Cortex of kidney (tissue), 1 donor: ENCODE data around the gene AVEN.
"Not testable (repeated sequence)": the region's sequence is repeated elsewhere in the genome, so short reads cannot be mapped to it uniquely, and the experiment has no call there.

ENCODE experiments used
- DNase-seq: peaks from one replicate; lab custom pipeline; 2025; lab: John Stamatoyannopoulos, UW

AVEN gene

GRCh38 chr15:34043391-34043790 is 4.4 kb upstream of the AVEN start:
- DNase-seq: no peak

GRCh38 chr15:34039790-34040113 is 748 bp upstream of the AVEN start:
- DNase-seq: no peak

DNA sequence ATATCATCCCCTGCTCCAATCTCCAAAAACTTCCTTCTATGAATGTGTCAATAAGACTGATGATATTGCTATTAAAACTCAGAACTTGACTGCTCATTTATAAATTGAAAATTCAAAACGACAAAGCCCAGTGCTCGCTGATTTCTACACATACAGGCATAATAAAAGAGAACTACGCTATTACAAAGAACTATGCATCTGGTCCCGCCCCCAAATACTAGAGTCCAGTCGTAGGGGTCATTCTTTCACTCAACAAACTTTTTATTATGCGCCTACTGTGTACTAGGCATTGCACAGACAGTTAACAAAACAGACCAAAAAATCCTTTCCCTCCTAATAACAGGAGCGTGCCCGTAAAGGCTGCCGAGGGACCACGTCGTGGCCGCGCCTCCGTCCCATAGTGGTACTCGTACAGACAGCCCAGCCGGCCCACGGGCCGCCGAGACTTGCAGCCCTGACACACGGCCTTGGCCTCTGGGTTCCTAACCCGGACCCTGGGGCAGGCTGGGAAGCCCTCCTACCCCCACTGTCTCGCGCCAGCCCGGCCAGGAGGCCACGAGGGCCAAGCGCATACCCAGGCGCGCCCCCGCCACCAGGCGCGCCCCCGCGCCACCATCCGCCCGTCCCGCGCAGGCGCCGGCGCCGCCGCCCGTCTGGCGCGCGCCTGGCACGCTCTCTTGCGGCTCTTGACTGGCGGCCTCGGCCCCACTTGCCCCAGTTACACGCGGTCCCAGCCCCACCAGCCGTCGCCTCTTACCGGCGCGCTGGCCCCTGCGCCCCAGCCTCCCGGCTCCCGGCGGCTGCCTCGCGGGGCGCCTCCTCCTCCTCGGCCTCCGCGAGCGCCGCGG is 757 bp downstream of the AVEN start:
- DNase-seq: no peak

DNA sequence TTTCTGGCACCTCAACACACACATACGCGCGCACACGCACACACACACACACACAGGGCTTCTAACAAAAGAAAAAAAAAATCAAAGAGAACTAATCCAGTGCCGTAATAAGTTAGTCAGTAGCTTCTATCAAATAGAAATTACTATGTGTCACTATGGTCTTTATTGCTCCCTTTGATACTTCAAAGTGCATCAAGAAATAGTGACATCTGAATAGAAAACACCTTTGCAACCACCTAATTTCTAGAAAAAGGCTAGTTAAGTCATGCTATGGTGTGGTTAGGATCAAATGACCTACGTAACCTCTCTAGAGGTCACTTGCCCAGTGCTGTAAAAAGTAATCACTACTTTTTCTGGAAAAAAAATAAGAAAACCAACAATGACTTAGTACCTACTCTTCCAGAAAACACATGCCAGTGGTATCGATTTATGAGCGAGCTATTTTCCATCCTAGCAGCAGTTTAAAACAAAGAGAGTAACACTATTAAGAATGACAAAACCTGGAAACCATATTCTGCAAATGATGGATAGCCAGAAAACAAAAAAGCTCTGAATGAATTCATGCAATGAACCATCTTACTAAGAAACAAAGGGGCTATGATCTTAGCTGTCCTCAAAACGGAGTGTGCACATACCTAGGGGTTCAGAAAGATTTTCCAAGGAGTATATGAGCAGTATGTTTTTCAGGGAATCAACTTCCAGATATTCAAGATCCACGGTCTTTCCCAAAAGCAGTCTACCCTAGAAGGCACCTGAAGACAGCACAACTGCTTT is 6.8 kb downstream of the AVEN start:
- DNase-seq: no peak

- DNase-seq: no peak
Observed at GRCh38 chr15:34027606-34028005, 11.4 kb downstream of the AVEN start.

- DNase-seq: no peak
Observed at GRCh38 chr15:34025252-34025651, 13.8 kb downstream of the AVEN start.

DNA sequence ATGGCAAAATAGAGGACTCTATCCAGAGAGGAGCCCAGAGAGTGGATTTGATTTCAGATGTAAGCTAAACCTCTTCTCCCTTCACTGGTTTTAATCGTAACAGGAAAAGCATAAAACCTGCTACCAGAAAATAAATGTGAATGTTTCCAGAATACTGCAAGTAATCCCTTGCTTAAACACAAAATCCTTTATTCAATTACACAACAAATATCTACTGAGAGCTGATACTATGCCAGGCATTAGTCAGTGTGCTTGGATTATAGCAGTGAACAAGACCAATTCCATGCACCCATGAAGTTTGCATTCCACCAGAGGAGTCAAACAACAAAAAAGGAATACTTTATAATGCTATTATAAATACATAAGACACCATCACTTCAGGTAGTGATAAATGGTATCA is 15.1 kb downstream of the AVEN start:
- no peak for DNase-seq

DNA sequence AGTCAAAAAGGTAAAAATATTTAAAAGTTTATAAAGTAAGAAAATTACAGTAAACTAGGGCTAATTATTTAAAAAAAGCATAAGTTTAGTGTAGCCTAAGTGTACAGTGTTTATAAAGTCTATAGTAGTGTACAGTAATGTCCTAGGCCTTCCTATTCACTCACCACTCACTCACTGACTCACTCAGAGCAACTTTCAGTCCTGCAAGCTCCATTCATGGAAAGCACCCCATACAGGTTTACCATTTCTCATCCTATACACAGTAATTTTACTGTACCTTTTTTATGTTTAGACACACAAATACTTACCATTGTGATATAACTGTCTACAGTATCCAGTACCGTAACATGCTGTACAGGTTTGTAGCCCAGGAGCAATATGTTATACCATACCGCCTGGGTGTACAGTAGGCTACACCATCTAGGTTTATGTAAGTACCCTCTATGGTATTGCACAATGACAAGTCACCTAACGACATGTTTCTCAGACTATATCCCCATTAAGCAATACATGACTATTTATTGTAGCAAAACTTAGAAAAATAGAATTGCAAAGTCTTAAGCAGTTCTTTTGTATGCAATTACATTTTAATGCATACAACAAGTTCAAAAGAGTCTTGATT is 19.5 kb downstream of the AVEN start:
- DNase-seq: no peak

GRCh38 chr15:34018738-34019137 is 20.3 kb downstream of the AVEN start:
- DNase-seq: not testable (repeated sequence)

GRCh38 chr15:34018021-34018645 is 20.9 kb downstream of the AVEN start:
- DNase-seq: no peak

GRCh38 chr15:34014556-34014955 is 24.4 kb downstream of the AVEN start:
- DNase-seq: no peak

DNA sequence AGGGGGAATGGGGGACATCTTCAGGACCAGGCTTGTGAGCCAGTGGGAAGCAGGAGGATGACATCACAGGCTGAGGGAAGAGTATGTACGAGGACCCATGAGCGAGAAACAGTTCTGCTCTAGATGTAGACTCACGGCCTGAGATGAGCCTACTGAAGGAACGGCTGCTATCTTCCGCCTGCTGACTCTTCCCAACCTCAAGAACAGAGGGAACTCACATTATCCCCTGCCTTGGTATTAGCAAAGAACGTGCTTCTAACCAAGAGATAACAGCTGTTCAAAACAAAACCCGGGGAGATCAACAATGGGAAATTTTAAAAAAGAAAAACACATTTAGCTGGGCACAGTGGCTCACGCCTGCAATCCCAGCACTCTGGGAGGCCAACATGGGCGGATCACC is 25.3 kb downstream of the AVEN start:
- DNase-seq: no peak

DNA sequence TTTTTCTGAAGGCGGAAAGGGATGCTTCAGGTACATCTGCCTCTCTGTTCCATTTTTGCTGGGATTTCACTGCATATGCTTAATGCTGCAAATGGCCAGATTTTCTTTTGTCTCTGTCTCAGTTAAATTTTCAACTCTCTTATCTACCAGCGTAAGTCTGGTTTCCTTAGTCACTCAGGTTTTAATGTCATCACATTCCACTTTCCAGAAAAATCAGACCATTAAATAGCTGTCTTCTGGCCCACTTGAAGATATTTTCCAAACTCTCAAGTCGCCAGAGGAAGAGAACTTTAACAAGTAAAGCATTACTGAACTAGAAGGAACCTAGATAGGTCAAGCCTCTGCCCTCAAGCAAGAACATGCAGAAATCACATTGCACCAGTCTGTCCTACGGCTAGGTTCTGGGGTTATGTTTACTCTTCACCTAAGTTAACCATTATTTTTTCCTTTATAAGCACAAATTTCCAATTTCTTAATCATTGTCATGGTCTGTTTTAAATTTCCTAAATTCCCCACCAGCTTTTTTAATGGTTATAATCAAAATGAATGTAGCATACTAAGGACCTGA is 26.5 kb downstream of the AVEN start:
- DNase-seq: no peak

DNA sequence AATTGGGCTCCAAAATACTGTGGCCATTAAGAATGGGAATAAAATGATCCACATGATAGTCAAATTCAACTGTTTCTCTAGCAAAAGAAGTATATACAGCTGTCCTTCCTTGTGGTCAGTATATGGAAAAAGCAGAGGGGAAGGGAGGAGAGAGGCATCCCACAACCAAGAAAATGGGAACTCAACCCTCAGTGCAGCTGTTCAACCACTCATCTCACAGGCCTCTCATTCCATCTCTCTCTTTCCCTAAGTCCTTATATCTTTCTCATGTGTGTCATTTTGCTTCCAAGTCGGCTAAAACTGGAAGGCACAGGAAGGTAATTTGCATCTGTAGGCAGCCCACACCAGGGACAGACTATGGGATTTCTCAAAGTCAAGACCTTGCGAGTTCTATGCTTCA is 27.5 kb downstream of the AVEN start:
- DNase-seq: no peak

GRCh38 chr15:34010921-34011320 is 28.1 kb downstream of the AVEN start:
- no peak for DNase-seq

- DNase-seq: no peak
Observed at GRCh38 chr15:34009656-34010055, 29.3 kb downstream of the AVEN start.

DNA sequence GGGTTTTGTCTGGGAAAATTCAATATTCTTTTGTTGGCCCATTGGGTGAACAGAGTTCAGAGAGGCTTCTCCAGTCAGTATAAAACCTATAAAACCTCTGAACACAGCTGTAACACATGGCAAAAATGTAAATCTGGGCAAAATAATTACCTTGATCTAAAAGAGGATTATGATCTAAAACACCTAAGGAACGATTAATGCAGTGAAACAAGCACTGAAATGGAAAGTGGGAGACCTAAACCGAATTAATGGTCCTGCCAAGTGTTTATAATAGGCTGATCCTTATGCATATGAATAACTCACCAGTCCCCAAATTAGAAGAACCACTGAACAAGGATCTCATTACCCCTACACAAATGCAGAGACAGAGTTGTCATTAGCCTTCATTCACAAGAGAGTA is 32.6 kb downstream of the AVEN start:
- no peak for DNase-seq

GRCh38 chr15:34001536-34001935 is 37.5 kb downstream of the AVEN start:
- DNase-seq: no peak

- not testable (repeated sequence) for DNase-seq
Observed at GRCh38 chr15:33995666-33996065, 43.3 kb downstream of the AVEN start.

- no peak for DNase-seq
Observed at GRCh38 chr15:33994005-33994615, 44.9 kb downstream of the AVEN start.

GRCh38 chr15:33988384-33988783 is 50.6 kb downstream of the AVEN start:
- DNase-seq: no peak

DNA sequence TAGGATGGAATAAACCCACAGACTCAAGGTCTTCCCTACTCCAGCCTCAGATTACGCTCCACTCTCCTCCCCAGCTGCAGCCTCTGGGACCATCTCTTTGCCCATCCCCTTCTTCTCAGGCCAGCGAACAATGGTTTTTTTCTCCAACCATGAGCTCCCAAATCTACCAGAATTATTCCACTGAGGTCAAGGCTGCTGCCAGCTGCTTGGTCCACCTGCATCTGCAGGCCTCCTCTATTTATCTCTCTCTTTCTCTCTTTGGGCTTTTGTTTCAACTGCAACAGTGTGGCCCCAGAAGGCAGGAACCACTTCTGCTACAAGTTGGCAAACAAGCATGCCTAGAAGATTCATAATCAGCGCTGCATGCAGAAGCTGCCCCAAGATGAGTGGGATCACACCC is 51.6 kb downstream of the AVEN start:
- DNase-seq: no peak
